Neural crest cell (in vitro differentiated cells): Measurements from ENCODE around the gene PTX4. TPM values are rescaled to one million over a fixed set of nuclear protein-coding genes. Genes with fewer than 3 reads are reported as not detected.

Experiments used
- DNase-seq: peaks from one replicate; pipeline ENCODE4 v3.0.0; 2021; ENCODE audit warnings: low read depth, mixed read lengths, low spot score
- H3K27ac Mint-ChIP-seq: one replicate; pipeline ENCODE4 v1.8.0; 2021; ENCODE audit warnings: mild to moderate bottlenecking, mixed read lengths; ENCODE audit not compliant: unreplicated experiment
- H3K27me3 Mint-ChIP-seq: 2 replicates; pipeline ENCODE4 v1.8.0; 2021; ENCODE audit warnings: low read depth, mild to moderate bottlenecking, mixed read lengths
- H3K36me3 Mint-ChIP-seq: 2 replicates; pipeline ENCODE4 v1.8.0; 2021; ENCODE audit warnings: low read depth, mild to moderate bottlenecking, mixed read lengths
- H3K4me1 Mint-ChIP-seq: 2 replicates; pipeline ENCODE4 v1.8.0; 2021; ENCODE audit warnings: mixed read lengths
- H3K4me3 Mint-ChIP-seq: one replicate; pipeline ENCODE4 v1.8.0; 2021; ENCODE audit warnings: mild to moderate bottlenecking, mixed read lengths
- H3K9me3 Mint-ChIP-seq: 2 replicates; pipeline ENCODE4 v1.8.0; 2021; ENCODE audit warnings: mixed read lengths
- total RNA-seq: library from RNA; stranded (reverse); gene quantifications from 2 replicates; pipeline ENCODE4 v1.2.1, GENCODE V29; 2021
- TF ChIP-seq, protein P1 (sequence below): fragments of 200-600 bp; sonication (generic); conservative IDR thresholded peaks from 2 replicates; pipeline ENCODE4 v1.5.0; 2021; ENCODE audit warnings: antibody characterized with exemption, mild to moderate bottlenecking

PTX4 gene
- total RNA-seq, 1 donor from 2014 or later = 0.28 TPM

DNA sequence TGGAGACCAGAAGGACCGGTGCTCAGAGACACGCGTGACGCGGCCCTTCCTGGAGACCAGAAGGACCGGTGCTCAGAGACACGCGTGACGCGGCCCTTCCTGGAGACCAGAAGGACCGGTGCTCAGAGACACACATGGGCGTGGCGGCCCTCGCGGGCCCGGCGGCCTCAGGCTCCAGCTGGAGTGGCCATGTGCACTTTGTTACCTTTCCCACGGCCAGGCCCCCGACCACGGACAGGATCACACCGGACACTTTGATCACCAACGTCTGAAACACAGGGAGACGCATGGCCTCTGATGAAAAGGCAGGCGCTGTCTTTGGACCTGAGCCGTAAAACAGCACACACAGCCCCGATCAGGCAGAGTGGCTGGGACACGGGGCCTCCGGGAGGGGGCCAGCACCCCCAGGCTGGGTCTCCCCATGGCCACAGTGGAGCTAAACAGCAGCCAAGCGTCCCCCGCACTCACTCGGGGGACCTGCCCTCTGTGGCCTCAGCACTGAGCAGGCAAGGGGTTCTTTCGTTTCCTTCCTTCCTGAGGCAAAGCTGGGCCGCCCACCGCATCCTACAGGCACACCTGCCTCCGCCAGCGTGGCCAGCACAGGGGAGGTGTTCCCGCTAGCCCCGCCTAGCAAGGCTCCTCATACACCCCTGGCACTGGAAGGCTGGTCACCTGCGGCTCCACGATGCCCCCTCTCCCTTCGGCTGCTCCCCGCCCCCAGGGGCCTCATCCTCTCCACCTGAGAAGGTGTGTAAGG, 31.1 kb downstream of the PTX4 start:
- TF ChIP-seq, protein P1, sequence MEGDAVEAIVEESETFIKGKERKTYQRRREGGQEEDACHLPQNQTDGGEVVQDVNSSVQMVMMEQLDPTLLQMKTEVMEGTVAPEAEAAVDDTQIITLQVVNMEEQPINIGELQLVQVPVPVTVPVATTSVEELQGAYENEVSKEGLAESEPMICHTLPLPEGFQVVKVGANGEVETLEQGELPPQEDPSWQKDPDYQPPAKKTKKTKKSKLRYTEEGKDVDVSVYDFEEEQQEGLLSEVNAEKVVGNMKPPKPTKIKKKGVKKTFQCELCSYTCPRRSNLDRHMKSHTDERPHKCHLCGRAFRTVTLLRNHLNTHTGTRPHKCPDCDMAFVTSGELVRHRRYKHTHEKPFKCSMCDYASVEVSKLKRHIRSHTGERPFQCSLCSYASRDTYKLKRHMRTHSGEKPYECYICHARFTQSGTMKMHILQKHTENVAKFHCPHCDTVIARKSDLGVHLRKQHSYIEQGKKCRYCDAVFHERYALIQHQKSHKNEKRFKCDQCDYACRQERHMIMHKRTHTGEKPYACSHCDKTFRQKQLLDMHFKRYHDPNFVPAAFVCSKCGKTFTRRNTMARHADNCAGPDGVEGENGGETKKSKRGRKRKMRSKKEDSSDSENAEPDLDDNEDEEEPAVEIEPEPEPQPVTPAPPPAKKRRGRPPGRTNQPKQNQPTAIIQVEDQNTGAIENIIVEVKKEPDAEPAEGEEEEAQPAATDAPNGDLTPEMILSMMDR = no peak
- Mint-ChIP-seq H3K27ac (no peak overlapping the region), H3K4me1 (no peaks in the 10 kb centered on the region), H3K9me3 (no peaks in the 10 kb centered on the region), H3K36me3 (no peaks in the 10 kb centered on the region), H3K27me3 (no peaks in the 10 kb centered on the region), H3K4me3 (no peak overlapping the region)
- no peak for DNase-seq

DNA sequence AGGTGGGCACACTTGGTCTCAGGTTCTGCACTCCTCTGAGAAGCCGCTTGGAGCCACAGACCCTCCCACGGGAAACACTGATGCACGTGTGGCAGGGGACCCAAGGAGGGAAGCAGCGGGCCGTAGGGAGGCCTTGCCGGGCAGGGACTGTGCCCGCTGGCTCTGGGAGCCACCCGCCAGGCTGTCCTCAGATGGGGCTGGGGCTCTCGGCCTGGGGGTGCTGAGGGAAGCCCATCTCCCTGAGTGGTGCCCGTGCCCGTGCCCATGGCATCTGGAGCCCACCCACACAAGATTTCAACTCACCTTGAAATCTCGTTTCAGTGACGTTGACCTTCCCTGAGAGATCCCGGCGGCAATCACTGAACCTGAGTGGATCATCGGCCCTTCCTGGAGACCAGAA, 31.8 kb downstream of the PTX4 start:
- Mint-ChIP-seq H3K36me3 (no peaks in the 10 kb centered on the region), H3K9me3 (no peaks in the 10 kb centered on the region), H3K27ac (no peak overlapping the region), H3K4me1 (no peaks in the 10 kb centered on the region), H3K27me3 (no peaks in the 10 kb centered on the region), H3K4me3 (no peak overlapping the region)
- no peak for DNase-seq
- TF ChIP-seq, protein P1 = no peak

DNA sequence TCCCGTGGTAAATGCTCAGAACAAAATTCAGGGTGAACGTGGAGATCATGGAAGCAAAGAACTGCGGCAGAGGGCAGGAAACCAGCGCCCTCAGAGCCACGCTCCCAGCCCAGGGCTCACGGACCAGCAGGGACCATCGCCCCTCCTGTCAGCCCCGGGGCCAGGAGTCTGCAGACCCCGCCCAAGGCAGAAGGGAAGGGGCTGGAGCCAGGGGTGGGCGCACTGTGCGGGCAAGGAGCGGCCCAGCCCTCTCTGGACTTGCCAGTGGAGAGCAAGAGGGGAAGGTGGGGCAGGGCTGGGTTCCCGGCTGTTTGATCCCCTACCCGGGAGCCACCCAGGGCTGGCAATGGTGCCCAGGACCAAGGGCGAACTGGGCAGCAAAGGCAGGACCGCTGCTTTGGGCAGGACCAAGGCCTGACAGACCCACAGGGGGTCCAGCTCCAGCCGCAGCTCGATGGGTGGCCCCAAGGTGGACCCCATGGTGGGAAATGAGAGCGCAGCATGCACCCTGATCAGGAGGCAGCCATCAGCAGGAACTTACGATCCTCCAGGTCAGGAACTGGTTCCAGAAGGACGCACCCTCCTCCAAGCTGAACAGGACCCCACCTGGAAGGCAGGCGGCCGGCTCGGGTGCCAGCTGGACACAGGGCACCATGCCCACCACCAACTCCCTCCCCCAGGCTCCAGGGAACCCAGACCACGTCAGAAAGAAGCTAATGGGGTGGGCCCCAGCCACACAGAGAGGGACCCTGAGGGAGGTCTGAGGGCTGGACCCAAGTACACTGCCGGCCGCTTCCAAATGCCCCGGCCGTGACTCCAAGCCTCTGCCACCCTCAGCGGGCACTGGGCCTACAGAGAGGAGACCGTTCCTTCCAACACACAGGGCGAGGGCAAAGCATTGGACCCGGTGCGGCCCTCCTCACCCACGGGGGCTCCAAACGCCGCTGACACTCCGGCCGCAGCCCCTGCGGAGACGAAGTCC, 33.3 kb downstream of the PTX4 start:
- Mint-ChIP-seq H3K36me3 (no peaks in the 10 kb centered on the region), H3K27me3 (no peaks in the 10 kb centered on the region), H3K9me3 (no peaks in the 10 kb centered on the region), H3K4me3 (no peak overlapping the region), H3K4me1 (no peaks in the 10 kb centered on the region), H3K27ac (no peak overlapping the region)
- TF ChIP-seq, protein P1 = no peak
- DNase-seq = no peak

DNA sequence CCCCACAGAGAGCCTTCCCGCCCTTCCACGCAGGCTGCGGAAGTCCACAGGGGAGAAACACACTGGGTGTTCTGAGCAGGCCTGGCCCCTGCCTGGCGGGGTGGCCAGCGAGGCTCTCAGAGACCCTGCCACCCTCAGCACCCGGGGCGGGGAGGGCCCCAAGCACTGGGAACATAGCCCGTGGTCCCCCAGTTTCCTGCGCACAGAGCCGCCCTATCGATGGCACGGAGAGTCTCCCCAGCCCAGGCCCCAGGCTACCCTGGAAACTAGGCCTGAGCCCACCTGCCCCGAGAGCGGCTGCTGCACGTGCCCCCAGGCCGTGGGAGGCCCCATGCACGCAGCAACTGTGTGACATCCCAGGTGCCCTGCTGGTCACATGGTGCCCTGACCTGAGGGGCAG, 34.2 kb downstream of the PTX4 start:
- Mint-ChIP-seq H3K36me3 (no peaks in the 10 kb centered on the region), H3K27ac (no peak overlapping the region), H3K27me3 (no peaks in the 10 kb centered on the region), H3K4me3 (no peak overlapping the region), H3K4me1 (no peaks in the 10 kb centered on the region), H3K9me3 (no peaks in the 10 kb centered on the region)
- TF ChIP-seq, protein P1 = no peak
- DNase-seq = no peak

DNA sequence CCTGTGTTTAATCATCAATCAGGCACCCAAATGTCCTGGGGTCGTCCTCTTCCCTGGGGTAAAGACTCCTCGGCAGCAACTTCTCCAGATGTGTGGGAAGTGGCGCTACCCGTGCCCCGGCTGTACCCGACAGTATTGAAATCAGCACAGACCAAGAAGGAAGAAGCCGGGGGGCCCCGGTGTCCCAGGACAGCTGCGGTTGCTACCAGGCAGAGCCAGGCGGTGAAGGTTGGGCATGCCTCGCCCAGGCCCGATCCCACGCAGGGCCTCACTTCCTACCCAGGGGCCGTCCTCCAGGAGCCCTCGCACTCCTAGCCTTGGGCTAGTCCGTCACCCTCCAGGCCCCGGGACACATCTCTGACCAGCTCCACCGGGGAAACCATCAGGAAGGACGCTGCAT, 35.4 kb downstream of the PTX4 start:
- no peaks in the 10 kb centered on the region for H3K27me3 Mint-ChIP-seq
- H3K4me1 Mint-ChIP-seq = no peaks in the 10 kb centered on the region
- TF ChIP-seq, protein P1 = no peak
- H3K27ac Mint-ChIP-seq = no peak overlapping the region
- no peak overlapping the region for H3K4me3 Mint-ChIP-seq
- DNase-seq = no peak
- H3K9me3 Mint-ChIP-seq = no peaks in the 10 kb centered on the region
- H3K36me3 Mint-ChIP-seq = no peaks in the 10 kb centered on the region
